Measurements from ENCODE around the gene ZNF816.
"Not testable (repeated sequence)": the region's sequence is repeated elsewhere in the genome, so short reads cannot be mapped to it uniquely, and the experiment has no call there.

Gene ZNF816
- total RNA-seq = 4.3 to 38.3 reads per million in 2 donors

DNA sequence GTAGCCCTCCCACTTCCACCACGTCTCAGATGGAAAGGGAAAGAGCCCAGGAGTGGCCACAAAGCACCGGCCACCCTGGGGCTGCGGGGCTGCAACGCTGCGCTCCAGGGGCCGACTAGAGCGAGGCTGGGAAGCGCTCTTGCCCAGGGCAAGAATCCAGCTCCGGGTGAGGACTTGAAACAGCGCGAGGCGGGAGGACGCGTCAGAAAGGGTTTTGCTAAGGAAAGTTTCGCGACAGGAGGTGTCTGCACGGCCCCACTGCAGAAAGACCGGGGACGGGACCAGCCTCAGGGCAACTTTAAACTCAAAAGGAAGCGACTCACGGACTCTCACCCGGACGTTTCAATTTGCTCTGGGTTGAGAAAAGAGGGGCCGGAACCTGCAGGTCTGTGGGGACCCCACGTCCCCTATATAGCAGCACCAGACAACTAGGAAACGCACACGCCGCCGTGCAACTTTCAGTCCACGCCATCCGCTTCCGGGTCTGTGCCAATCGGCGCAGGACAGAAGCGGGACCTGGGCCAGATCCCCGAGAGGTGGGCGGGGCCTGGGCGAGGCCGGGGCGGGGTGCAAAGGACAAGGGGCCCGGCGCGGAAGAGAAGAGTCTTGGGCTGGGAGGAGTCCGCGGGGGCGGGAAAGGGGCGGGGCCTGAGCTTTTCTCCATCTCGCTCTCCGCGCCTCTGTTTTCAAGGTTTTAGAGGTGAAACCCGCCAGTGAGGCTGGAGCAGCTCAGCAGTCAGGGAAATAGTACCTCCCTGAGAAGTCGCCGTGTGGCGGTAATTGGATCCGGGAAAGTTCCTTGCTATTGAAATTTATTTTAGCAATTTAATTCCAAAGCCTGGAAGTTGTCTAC, at the start of gene ZNF816:
Gene ZNF816 (minus strand): TSS at position 488 of the 853 bp plus-strand sequence. CDS start 6,792 bp downstream, outside the sequence.
- DNase-seq = peak; percentile 99

DNA sequence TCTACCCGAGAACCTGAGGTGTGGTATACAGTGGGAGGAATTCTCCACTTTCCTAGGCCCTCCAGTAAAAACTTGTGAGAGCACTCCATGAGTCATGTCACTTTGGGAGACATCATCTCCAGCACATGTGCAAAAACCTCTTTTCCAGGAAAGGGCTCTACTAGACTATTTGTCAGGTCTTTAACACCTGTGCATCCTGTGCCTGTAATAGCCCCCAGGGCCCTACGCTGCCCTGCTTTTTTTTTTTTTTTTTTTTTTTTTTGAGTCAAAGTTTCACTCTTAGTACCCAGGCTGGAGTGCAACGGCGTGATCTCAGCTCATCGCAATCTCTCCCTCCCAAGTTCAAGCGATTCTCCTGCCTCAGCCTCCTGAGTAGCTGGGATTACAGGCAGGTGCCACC, 49.3 kb upstream of the ZNF816 start:
- no peak for DNase-seq

DNA sequence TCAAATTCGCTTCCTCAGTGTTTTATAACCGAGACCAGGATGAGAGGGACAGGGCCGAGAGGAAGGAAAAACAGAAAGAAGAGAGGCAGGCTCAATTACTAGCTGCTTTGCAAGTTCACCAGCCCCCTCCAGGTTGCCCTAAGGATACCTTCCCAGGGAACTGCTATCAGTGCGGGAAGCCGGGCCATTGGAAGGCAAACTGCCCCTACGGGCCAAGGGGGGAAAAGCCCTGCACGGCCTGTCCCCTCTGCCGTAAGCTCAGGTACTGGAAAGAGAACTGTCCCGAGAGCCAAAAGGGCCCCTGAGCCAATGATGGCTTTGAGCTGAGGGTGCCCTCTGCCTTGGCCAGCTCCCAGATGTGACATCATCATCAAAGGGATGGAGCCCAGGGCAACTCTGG, 47.8 kb upstream of the ZNF816 start:
- DNase-seq = no peak

DNA sequence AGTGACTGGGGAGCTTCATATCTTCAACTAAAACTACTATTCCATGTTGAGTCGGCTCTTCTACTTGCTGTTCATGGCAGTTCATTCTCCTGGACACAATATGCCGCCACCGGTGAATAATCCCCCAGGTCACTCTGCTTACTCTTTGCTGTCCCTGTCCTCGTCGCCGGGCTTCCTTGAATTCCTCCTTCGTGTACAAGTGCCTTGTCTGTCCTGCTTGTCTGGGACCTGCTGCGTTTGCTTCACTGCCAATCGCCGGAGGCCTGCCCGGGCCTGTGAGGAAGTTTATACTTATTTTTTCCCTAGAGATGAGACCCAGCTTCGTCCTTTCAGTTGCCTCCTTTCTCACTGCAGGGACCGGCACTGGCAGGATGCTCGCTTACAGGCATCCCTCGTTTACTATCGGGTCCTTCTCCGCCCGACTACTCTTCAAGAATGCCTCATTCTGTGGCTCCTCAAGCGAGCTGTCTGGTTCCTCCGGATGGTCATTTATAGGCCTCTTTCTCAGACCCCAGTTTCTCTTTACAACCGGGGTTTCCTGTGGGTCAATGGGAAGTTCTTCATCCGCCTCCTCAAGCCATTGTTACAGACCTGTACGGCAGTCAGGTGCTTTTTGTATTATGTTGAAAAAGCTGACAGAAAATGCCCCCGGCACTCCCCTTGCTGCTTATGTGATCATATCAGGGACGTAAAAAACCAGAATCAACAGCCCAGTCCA, 45.5 kb upstream of the ZNF816 start:
- no peak for DNase-seq

DNA sequence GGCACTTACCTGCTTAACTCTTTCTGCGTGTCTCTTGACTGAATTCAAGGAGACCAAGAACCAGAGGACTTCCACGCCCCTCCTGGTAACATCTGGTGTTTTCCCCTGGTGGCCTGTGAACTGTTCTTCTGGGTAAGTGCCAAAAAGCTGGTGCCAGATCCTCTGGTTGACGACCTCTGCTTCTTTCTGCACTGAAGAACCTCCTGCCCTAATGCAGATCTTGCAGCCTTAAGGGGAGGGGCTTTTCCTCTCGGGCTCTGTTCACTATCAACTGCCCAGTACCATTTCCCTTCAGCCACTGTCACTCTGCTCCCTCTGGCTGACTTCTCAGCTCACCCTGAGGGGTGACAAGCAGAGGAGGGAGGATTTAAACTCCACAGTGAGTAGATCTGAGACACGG, 44.9 kb upstream of the ZNF816 start:
- DNase-seq = no peak

DNA sequence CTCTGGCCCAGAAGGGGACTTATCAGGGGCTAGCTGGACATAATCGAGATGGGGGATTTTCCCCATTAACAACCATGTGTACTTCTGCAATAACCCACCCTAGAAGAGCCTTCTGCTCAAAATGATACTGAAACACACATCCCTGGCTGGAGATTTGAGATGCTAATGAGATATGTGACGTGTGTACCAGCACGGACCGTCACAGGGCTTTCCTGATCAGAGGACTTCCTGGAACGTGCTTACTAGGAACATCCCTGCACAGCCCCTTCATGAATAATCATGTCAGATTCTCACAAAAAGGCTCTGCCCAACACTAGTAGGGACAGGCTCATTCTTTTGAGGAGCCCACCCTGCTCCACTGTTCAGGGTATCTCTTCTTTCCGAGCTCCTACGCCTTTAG, 44.5 kb upstream of the ZNF816 start:
- no peak for DNase-seq

DNA sequence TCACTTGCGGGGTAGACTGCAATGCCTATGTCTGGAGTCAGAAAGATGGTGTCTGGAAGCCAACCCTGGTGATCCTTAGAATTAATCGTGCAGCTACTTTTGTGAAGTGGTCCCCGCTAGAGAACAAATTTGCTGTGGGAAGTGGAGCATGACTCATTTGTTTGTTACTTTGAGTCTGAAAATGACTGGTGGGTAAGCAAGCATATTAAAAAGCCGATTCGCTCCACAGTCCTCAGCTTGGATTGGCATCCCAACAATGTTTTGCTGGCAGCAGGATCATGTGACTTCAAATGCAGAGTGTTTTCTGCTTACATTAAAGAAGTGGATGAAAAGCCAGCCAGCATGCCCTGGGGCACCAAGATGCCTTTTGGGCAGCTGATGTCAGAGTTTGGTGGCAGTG, 41.6 kb upstream of the ZNF816 start:
- no peak for DNase-seq

DNA sequence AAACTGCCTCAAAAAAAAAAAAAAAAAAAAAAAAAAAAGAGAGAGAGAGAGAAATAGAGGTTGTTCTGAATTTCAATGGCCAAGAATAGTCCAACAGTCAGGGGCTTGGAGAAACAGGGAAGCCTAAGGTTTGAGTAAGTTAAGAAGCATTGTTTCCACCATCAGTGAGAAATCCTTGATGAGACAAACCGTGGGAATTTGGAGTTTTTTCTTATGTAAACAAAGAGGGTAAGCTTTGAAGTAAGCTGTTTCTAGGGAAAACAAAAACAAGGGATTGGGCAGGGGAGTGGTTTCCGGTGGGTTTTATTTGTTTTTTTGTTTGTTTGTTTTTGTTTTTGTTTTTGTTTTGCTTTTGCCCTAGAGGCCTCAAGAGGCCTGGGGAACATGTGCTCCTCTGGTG, 39.8 kb upstream of the ZNF816 start:
- DNase-seq = no peak

DNA sequence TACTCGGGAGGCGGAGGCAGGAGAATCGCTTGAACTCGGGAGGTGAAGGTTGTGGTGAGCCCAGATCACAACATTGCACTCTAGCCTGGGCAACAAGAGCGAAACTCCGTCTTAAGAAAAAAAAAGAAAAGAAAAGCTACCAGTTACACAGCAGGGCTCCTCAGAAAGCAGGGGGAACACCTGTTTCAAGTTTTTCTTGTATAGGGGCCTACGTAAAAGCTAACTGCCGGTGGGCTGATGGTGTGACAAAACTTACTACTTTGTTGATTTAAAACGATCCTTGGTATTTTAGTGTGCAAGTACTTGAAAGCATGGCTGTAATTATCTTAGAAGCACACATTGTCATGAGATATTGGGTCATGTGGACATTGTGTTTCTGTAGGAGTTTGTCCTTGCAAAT, 35.3 kb upstream of the ZNF816 start:
- DNase-seq = no peak

DNA sequence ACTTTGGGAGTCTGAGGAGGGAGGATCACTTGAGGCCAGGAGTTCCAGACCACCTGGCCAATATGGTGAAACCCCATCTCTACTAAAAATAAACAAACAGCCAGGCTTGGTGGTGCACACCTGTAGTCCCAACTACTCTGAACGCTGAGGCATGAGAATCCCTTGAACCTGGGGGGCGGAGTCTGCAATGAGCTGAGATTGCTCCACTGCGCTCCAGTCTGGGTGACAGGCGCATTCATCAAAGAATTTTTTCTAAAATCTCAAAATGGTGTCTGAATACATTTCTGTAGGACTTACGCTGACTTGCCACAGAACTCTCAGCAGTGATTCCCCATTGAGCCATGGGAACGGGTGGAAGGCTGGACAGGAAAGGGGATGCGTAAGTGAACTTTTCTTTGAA, 33.0 kb upstream of the ZNF816 start:
- no peak for DNase-seq

DNA sequence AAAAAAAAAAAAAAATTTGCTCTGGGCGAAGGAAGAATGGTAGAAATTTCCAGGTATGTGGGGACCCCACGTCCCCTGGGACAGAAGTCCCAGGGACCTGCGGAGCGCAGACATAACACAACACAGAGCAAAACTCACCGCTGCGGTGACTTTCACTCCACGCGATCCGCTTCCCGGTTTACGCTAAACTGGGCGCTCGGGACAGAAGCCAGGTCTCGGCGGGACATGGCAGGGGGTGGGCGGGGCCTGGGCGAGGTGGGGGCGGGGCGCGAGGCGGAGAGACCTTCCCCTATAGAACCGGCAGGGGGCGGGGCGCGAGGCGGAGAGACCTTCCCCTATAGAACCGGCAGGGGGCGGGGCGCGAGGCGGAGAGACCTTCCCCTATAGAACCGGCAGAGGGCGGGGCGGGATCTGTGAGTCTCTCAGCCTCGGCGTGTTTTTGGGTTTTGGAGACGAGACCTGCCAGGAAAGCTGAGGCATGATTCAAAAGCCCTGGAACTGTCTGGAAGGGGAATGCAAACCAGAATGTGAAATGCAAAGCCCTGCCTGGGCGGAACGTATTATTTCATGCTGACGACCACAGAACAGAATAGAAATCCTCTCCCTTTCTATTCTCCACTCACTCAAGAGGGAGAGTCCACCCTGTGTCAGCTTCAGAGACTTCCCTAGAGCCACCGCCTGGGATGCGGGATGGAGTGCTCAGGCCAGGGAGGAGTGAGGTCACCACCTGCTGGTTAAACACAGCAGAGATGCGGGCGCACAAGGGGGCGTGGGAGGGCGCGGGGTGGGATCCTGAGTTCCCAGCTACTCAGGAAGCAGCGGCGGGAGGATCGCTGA, 30.9 kb upstream of the ZNF816 start:
- DNase-seq = peak; percentile 77

DNA sequence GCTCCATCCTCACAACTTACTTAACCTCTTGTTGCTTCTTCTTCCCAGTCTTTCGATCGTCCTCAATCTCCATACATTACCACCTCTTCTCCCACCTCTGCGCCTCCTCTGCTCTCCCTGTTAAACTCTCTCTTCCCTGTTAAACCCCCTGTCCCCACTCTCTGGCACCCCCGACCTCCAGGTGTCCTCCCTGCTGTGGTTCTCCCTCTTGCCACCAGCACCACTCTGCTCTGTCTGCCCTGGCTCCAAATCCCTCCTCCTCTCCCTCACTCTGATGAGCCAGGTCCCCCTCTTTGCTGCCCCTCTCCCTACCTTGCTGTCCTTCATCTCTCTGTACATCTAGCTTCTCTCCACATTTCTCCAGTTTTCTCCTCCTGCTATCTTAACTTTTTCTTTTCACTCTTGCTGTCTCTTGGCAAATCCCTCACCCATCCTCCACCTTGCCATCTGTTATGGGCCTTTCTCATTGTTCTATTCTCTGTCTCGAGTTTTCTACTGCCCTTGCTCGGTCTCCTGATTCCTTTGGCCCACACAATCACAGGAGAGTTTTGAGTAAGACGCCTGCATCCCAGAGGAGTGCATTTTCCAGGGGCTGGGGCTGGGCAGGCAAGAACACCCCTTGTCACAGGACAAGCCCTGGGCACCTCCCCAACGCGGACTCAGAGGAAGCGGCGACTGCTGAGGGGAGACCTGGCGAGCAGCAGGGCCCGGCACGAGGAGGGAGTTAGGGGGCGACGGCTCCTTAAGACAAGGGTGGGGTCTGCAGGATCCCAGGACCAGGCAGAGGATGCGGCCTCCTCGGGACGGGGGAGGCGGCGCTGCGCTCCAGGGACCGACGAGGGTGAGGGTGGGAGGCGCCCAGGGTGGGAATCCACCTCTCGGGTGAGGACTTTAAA, 29.7 kb upstream of the ZNF816 start:
- no peak for DNase-seq

DNA sequence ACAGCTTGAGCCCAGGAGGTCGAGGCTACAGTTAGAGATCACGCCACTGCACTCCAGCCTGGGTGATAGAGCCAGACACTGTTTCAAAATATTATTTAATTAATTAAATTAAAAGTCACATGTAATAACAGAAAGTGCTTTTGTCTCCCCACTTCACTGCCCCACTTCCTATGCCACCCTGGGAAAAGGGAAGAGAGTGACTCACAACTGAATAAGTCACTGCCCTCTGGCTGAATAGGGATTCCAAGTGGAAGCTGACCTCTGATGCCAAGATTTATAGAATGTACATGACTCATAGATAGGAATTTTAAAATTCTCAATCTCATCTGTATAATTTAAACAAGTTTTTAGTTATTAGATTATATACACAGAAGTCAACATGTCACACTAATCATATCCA, 28.8 kb upstream of the ZNF816 start:
- no peak for DNase-seq

DNA sequence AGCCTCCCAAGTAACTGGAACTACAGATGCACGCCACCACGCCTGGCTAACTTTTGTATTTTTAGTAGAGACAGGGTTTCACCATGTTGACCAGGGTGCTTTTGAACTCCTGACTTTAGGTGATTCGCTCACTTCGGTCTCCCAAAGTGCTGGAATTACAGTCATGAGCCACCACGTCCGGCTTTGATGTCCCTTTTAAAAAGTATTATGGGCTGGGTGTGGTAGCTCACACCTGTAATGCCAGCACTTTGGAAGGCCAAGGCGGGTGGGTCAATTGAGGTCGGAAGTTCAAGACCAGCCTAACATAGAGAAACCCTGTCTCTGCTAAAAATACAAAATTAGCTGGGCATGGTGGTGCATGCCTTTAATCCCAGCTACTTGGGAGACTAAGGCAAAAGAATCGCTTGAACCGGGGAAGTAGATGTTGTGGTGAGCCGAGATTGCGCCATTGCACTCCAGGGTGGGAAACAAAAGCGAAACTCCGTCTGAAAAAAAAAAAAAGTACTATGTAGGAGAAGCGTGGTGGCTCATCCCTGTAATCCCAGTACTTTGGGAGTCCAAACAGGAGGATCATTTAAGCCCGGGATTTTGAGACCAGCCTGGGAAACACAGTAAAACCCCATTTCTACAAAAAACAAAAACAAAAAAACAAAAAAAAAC, 28.2 kb upstream of the ZNF816 start:
- DNase-seq = no peak

DNA sequence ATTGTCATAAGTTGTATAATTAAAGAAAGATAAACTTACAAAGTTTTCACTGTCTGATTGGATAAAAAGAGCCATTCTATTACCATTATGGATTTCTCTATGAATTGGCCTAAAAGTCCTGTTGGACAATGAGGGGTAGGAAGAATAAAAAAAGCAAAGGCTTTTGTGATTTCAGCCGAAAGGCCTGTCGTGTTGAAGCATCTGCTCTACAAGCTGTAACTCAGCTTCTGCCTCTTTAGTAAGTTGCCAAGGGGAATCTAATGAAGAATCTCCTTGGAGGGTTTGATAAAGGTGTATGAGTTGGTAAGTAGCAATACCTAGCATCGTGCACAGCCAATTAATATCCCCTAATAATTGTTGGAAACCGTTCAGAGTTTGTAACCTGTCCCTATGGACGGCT, 25.8 kb upstream of the ZNF816 start:
- no peak for DNase-seq

DNA sequence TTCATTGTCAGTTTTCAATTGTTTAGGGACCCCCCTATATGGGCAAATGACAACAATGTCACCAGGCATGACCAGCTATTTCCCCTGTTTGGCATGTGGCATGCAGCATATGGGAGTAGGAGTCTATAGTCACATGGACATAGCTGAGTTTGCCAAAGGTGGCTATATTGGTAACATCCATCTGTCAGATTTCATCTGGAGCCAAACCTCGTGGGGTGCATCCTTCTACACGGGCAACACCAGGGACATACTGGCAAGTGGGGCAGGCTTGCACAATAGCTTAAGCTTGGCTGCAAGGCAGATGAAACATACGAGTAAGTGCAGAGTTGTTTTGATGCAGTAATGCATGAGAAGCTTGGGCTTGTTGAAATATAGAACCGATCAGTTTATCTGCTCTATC, 24.5 kb upstream of the ZNF816 start:
- no peak for DNase-seq

DNA sequence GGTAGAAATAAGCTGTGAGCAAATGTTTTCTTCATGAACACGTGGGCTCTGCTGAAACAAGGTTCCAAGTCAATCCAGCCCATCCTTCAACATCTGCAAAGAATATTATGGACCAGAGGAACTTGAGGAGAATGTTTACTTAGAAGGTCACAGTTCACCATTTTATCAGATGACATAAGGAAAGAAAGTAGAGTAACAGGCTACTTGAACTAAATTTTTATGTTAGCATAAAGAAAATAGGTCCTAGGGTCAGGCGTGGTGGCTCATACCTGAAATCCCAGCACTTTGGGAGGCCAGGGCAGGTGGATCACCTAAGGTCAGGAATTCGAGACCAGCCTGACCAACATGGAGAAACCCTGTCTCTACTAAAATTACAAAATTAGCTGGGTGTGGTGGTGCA, 20.5 kb upstream of the ZNF816 start:
- DNase-seq = not testable (repeated sequence)

DNA sequence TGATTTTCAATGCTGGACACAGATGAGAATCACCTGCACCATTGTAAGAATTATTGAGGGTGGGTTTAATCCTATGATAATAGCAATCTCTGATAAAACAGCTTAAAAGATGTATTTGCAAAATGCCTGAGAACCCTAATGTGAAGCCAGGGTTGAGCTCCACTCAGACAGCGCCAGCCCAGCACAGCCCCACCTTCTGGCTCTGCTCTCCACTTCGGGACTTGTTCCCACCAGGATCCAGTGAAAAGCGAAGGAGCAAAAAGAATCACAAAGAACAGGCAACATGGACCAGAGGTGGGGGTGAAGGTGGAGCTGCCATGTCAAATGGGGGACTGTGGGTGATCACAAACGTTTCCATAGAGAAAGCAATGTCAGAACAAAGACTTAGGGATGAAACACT, 18.6 kb upstream of the ZNF816 start:
- no peak for DNase-seq

DNA sequence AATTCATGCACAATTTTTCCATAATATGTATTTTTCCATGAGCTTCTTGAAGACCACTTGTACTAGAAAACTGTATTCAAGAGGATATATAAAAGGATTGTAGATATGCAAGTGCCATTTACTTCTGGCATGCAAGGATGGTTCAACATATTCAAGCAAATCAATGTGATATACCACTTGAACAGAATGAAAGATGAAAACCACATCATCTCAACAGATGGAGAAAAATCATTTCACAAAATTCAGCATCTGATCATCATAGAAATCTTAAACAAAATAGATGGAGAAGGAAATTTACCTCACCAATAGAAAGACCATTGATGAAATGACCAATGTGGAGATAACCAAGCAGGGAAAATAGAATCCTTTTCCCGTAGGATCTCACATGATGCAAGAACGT, 5.1 kb upstream of the ZNF816 start:
- no peak for DNase-seq

DNA sequence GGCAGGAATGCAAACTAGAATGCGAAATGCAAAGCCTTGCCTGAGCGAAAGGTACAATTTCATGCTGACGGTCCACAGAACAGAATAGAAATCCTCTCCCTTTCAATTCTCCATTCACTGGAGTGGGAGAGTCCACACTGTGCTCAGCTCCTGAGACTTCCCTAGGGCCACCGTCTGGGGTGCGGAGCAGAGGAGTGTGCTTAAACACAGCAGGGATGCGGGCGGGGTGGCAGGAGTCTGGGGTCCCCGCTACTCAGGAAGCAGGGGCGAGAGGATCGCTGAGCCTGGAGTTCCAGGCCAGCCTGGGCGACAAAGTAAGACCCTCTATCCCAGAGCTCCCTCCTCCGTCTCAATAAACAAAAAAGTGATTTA, 552 bp upstream of the ZNF816 start:
- DNase-seq = no peak

DNA sequence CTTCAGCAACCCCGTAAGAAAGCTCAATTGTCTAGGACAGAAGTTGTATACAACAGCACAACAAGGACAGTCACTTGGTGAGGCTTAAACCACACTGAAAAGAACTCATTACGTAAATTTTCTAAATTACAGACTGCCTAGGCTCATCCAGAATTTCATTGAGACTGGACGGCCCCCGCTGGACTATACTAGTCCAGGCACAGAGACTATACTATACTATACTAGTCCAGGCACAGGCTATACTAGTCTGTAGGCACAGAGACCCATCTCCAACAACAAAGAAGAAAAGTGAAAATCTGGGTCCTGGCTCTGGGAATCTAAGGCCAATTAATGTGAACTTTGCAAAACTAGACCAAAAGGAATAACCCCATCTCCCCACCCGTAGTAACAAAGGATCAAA, 700 bp downstream of the ZNF816 start:
- no peak for DNase-seq
